ENCODE measurements around the gene SPTLC3. TPM values are rescaled to one million over a fixed set of nuclear protein-coding genes. Genes with fewer than 3 reads are reported as not detected.

SPTLC3 gene
- total RNA-seq, 1 experiment from 2014 or later: 13.6 TPM

- Histone ChIP-seq H3K27ac (no peak overlapping the region), H3K4me1 (replicated peaks) (no peaks in the 10 kb centered on the region), H3K4me3 (no peak overlapping the region), H3K9me3 (replicated peaks) (no peaks in the 10 kb centered on the region; the same call in 1 of the 2 replicates), H3K36me3 (no peaks in the 10 kb centered on the region), H3K27me3 (replicated peaks) (0 out of 2 replicates have a peak, but pooled peaks cover 3% of the 10 kb centered on the region)
- DNase-seq (ENCODE audit: low read depth in 1 of 2, low spot score in 2 of 2): no peak
Observed at GRCh38 chr20:13200767-13201500, 192.2 kb downstream of the SPTLC3 start.

GRCh38 chr20:13202565-13202964 lies 193.8 kb downstream of the SPTLC3 start:
- no peak overlapping the region for H3K27ac ChIP-seq

GRCh38 chr20:13205425-13205824 lies 196.7 kb downstream of the SPTLC3 start:
- Histone ChIP-seq H3K27me3 (replicated peaks) (peaks cover 3% of the 10 kb centered on the region; the same call in 1 of the 2 replicates), H3K4me3 (no peak overlapping the region), H3K27ac (no peak overlapping the region), H3K36me3 (no peaks in the 10 kb centered on the region), H3K4me1 (replicated peaks) (no peaks in the 10 kb centered on the region), H3K9me3 (replicated peaks) (no peaks in the 10 kb centered on the region; the same call in 1 of the 2 replicates)
- DNase-seq (ENCODE audit: low read depth in 1 of 2, low spot score in 2 of 2): no peak

More at GRCh38 chr20:13202565-13202964, 193.8 kb downstream of the SPTLC3 start:
- peaks cover 3% of the 10 kb centered on the region; the same call in 1 of the 2 replicates for H3K27me3 ChIP-seq (replicated peaks)
- H3K9me3 ChIP-seq (replicated peaks): no peaks in the 10 kb centered on the region; the same call in 1 of the 2 replicates
- DNase-seq (ENCODE audit: low read depth in 1 of 2, low spot score in 2 of 2): no peak
- no peaks in the 10 kb centered on the region for H3K36me3 ChIP-seq
- H3K4me1 ChIP-seq (replicated peaks): no peaks in the 10 kb centered on the region
- H3K4me3 ChIP-seq: no peak overlapping the region

GRCh38 chr20:13205848-13206434 lies 197.2 kb downstream of the SPTLC3 start:
- no peak overlapping the region for H3K4me3 ChIP-seq
- no peaks in the 10 kb centered on the region for H3K36me3 ChIP-seq
- no peak overlapping the region for H3K27ac ChIP-seq
- no peak for DNase-seq (ENCODE audit: low read depth in 1 of 2, low spot score in 2 of 2)
- H3K27me3 ChIP-seq (replicated peaks): peaks cover 5% of the 10 kb centered on the region
- no peaks in the 10 kb centered on the region for H3K4me1 ChIP-seq (replicated peaks)
- no peaks in the 10 kb centered on the region for H3K9me3 ChIP-seq (replicated peaks)

GRCh38 chr20:13207016-13207415 lies 198.2 kb downstream of the SPTLC3 start:
- Histone ChIP-seq H3K4me1 (replicated peaks) (no peaks in the 10 kb centered on the region), H3K9me3 (replicated peaks) (no peaks in the 10 kb centered on the region), H3K27me3 (replicated peaks) (peaks cover 5% of the 10 kb centered on the region), H3K4me3 (no peak overlapping the region), H3K36me3 (no peaks in the 10 kb centered on the region), H3K27ac (no peak overlapping the region)
- no peak for DNase-seq (ENCODE audit: low read depth in 1 of 2, low spot score in 2 of 2)

GRCh38 chr20:13211956-13212618 lies 203.3 kb downstream of the SPTLC3 start:
- Histone ChIP-seq H3K4me1 (replicated peaks) (no peaks in the 10 kb centered on the region), H3K36me3 (no peaks in the 10 kb centered on the region)

GRCh38 chr20:13212750-13213149 lies 204.0 kb downstream of the SPTLC3 start:
- DNase-seq (ENCODE audit: low read depth in 1 of 2, low spot score in 2 of 2): no peak
- no peaks in the 10 kb centered on the region for H3K4me1 ChIP-seq (replicated peaks)
- H3K4me3 ChIP-seq: no peak overlapping the region
- no peaks in the 10 kb centered on the region for H3K36me3 ChIP-seq
- H3K27me3 ChIP-seq (replicated peaks): peaks cover 27% of the 10 kb centered on the region
- no peak overlapping the region for H3K27ac ChIP-seq
- no peaks in the 10 kb centered on the region for H3K9me3 ChIP-seq (replicated peaks)

More at GRCh38 chr20:13211956-13212618, 203.3 kb downstream of the SPTLC3 start:
- no peaks in the 10 kb centered on the region for H3K9me3 ChIP-seq (replicated peaks)
- no peak overlapping the region for H3K4me3 ChIP-seq
- peaks cover 21% of the 10 kb centered on the region for H3K27me3 ChIP-seq (replicated peaks)
- DNase-seq (ENCODE audit: low read depth in 1 of 2, low spot score in 2 of 2): no peak
- no peak overlapping the region for H3K27ac ChIP-seq

GRCh38 chr20:13213335-13213734 lies 204.6 kb downstream of the SPTLC3 start:
- Histone ChIP-seq H3K27ac (no peak overlapping the region), H3K4me3 (no peak overlapping the region), H3K4me1 (replicated peaks) (no peaks in the 10 kb centered on the region), H3K36me3 (no peaks in the 10 kb centered on the region), H3K9me3 (replicated peaks) (no peaks in the 10 kb centered on the region), H3K27me3 (replicated peaks) (peaks cover 30% of the 10 kb centered on the region)
- DNase-seq (ENCODE audit: low read depth in 1 of 2, low spot score in 2 of 2): no peak

- Histone ChIP-seq H3K9me3 (replicated peaks) (no peaks in the 10 kb centered on the region), H3K4me3 (no peak overlapping the region), H3K4me1 (replicated peaks) (peaks cover 11% of the 10 kb centered on the region), H3K36me3 (no peaks in the 10 kb centered on the region), H3K27ac (no peak overlapping the region), H3K27me3 (replicated peaks) (peaks cover 54% of the 10 kb centered on the region)
- no peak for DNase-seq (ENCODE audit: low read depth in 1 of 2, low spot score in 2 of 2)
Observed at GRCh38 chr20:13216533-13216932, 207.8 kb downstream of the SPTLC3 start.

Other genes starting within 250 kb of the SPTLC3 start
- not detected in 2 replicates for gene ISM1, start 212.3 kb downstream of the SPTLC3 start, total RNA-seq (2014; rRNA removed; shearing (Covaris generic))